HL-60 (cell line): ENCODE measurements around the gene ARHGEF12.

ENCODE experiments used
- CTCF ChIP-seq: IDR thresholded peaks from one replicate; pipeline ENCODE4 v1.5.1; 2011; ENCODE audit warnings: low read length, control low read depth, inconsistent platforms; ENCODE audit not compliant: insufficient read depth
- GABPA ChIP-seq: IDR thresholded peaks from 2 replicates; pipeline ENCODE4 v1.6.1; 2012; ENCODE audit warnings: low read depth
- POLR2AphosphoS5 ChIP-seq: IDR thresholded peaks from 2 replicates; pipeline ENCODE4 v1.6.1; 2012; ENCODE audit warnings: low read depth
- REST ChIP-seq: IDR thresholded peaks from 2 replicates; pipeline ENCODE4 v1.6.1; 2012; ENCODE audit warnings: low read depth; ENCODE audit not compliant: insufficient replicate concordance
- SPI1 ChIP-seq: IDR thresholded peaks from 2 replicates; pipeline ENCODE4 v1.6.1; 2012; ENCODE audit warnings: low read depth, mild to moderate bottlenecking, borderline replicate concordance

- TF ChIP-seq CTCF (no peak), REST (no peak), POLR2AphosphoS5 (no peak), GABPA (no peak), SPI1 (no peak)
Observed at GRCh38 chr11:120327311-120327710, 8.9 kb upstream of the ARHGEF12 start.
